ENCODE data around the gene ECI2.

GRCh38 chr6:4113649-4114048 is 21.7 kb downstream of the ECI2 start:
- TF ChIP-seq, protein P1, sequence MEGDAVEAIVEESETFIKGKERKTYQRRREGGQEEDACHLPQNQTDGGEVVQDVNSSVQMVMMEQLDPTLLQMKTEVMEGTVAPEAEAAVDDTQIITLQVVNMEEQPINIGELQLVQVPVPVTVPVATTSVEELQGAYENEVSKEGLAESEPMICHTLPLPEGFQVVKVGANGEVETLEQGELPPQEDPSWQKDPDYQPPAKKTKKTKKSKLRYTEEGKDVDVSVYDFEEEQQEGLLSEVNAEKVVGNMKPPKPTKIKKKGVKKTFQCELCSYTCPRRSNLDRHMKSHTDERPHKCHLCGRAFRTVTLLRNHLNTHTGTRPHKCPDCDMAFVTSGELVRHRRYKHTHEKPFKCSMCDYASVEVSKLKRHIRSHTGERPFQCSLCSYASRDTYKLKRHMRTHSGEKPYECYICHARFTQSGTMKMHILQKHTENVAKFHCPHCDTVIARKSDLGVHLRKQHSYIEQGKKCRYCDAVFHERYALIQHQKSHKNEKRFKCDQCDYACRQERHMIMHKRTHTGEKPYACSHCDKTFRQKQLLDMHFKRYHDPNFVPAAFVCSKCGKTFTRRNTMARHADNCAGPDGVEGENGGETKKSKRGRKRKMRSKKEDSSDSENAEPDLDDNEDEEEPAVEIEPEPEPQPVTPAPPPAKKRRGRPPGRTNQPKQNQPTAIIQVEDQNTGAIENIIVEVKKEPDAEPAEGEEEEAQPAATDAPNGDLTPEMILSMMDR (IDR thresholded peaks at IDR 0.05): no peak
- TF ChIP-seq POLR2A (IDR thresholded peaks at IDR 0.05): no peak
